Upper lobe of right lung (tissue), 1 donor: ENCODE results near the gene CLEC16A. TPM values are rescaled to one million over a fixed set of nuclear protein-coding genes. Genes with fewer than 3 reads are reported as not detected.
A peak's percentile ranks its signal among the peaks of the same experiment; 100 is the strongest.

ENCODE experiments used
- ATAC-seq: fragments of 200-7000 bp; cut with Tn5 transposase; one replicate; pipeline ENCODE4 v1.9.1; 2020; ENCODE audit warnings: mild to moderate bottlenecking, moderate library complexity
- DNase-seq: peaks from one replicate; pipeline ENCODE4 v3.0.0-alpha.2; 2020
- H3K27ac ChIP-seq: fragments of 200-600 bp; one replicate; pipeline ENCODE4 v1.8.0; 2022
- H3K27me3 ChIP-seq: fragments of 200-600 bp; one replicate; pipeline ENCODE4 v1.8.0; 2022; ENCODE audit warnings: mild to moderate bottlenecking
- H3K36me3 ChIP-seq: fragments of 200-600 bp; one replicate; pipeline ENCODE4 v1.8.0; 2022
- H3K4me1 ChIP-seq: fragments of 200-600 bp; one replicate; pipeline ENCODE4 v1.8.0; 2022
- H3K4me3 ChIP-seq: fragments of 200-600 bp; one replicate; pipeline ENCODE4 v1.8.0; 2022; ENCODE audit warnings: mild to moderate bottlenecking
- H3K9me3 ChIP-seq: fragments of 200-600 bp; one replicate; pipeline ENCODE4 v1.8.0; 2022
- CTCF ChIP-seq: fragments of 200-600 bp; IDR thresholded peaks from one replicate; pipeline ENCODE4 v1.8.0; 2022; ENCODE audit warnings: antibody characterized with exemption
- intact Hi-C: fragments of 100-400 bp; cut with DNase I; formaldehyde crosslinking; loops from one replicate; pipeline ENCODE4 v1.11.0; 2022
- total RNA-seq: library from RNA; stranded (reverse); fragmentation: NEBNext Ultra II Directional; extraction: Animal tissue kit (Norgen Biotek cat#: 25700); gene quantifications from one replicate; pipeline ENCODE4 v1.2.1, GENCODE V29; 2021
- donor health status: DM: no; HTN: yes; CAD: no; lungs with severe emphysema.

CLEC16A gene
- total RNA-seq, 1 donor from 2014 or later: 36.9 TPM

- Histone ChIP-seq H3K27ac (peak overlapping the region; percentile 6), H3K36me3 (peaks cover 9% of the 10 kb centered on the region), H3K27me3 (no peaks in the 10 kb centered on the region), H3K4me3 (no peak overlapping the region), H3K9me3 (no peaks in the 10 kb centered on the region), H3K4me1 (peaks cover 61% of the 10 kb centered on the region)
- no peak for ATAC-seq
- intact Hi-C loops: no loop called here
- no peak for TF ChIP-seq CTCF
- no peak for DNase-seq
Observed at GRCh38 chr16:11130978-11131665, 186.8 kb downstream of the CLEC16A start.

GRCh38 chr16:11131706-11132105 is 187.3 kb downstream of the CLEC16A start:
- Histone ChIP-seq H3K27me3 (no peaks in the 10 kb centered on the region), H3K4me3 (no peak overlapping the region), H3K4me1 (peaks cover 67% of the 10 kb centered on the region), H3K36me3 (peaks cover 3% of the 10 kb centered on the region), H3K9me3 (no peaks in the 10 kb centered on the region), H3K27ac (no peak overlapping the region)
- no peak for DNase-seq
- intact Hi-C loops: no loop called here
- ATAC-seq: no peak
- TF ChIP-seq CTCF: no peak

- Histone ChIP-seq H3K27ac (peak overlapping the region; percentile 7), H3K4me3 (no peak overlapping the region), H3K9me3 (no peaks in the 10 kb centered on the region), H3K4me1 (peaks cover 58% of the 10 kb centered on the region), H3K27me3 (no peaks in the 10 kb centered on the region), H3K36me3 (no peaks in the 10 kb centered on the region)
- TF ChIP-seq CTCF: no peak
- intact Hi-C loops: no loop called here
- peak; percentile 83 for ATAC-seq
- peak; percentile 82 for DNase-seq
Observed at GRCh38 chr16:11133344-11133943, 189.1 kb downstream of the CLEC16A start.

- ATAC-seq: no peak
- Histone ChIP-seq H3K4me1 (peaks cover 55% of the 10 kb centered on the region), H3K27ac (no peak overlapping the region), H3K9me3 (no peaks in the 10 kb centered on the region), H3K36me3 (no peaks in the 10 kb centered on the region), H3K27me3 (no peaks in the 10 kb centered on the region), H3K4me3 (no peak overlapping the region)
- intact Hi-C loops: no loop called here
- TF ChIP-seq CTCF: no peak
- DNase-seq: no peak
Observed at GRCh38 chr16:11134722-11135463, 190.5 kb downstream of the CLEC16A start.

- Histone ChIP-seq H3K36me3 (no peaks in the 10 kb centered on the region), H3K4me1 (peaks cover 54% of the 10 kb centered on the region), H3K27ac (no peak overlapping the region), H3K4me3 (no peak overlapping the region), H3K27me3 (no peaks in the 10 kb centered on the region), H3K9me3 (no peaks in the 10 kb centered on the region)
- ATAC-seq: peak; percentile 79
- DNase-seq: no peak
- intact Hi-C loops: no loop called here
- TF ChIP-seq CTCF: no peak
Observed at GRCh38 chr16:11135464-11135973, 191.2 kb downstream of the CLEC16A start.
